Body of pancreas (tissue), 4 donors: ENCODE results near the gene BEX4.

Experiments used
- POLR2A ChIP-seq, 3 donors: fragments of 450-650 bp; IDR thresholded peaks; one replicate each; pipeline ENCODE4 v1.6.1; 2016; ENCODE audit warnings: antibody characterized with exemption in 3 of 3, mild to moderate bottlenecking in 2 of 3
- TF ChIP-seq, protein P1 (sequence below), 7 experiments: fragments of 450-650 bp in 4 of 7; fragments of 200-600 bp in 3 of 7; sonication (generic) in 3 of 7; IDR thresholded peaks; one replicate each; pipeline ENCODE4 v1.5.1; 2016 to 2019; ENCODE audit warnings: antibody characterized with exemption in 7 of 7

- TF ChIP-seq POLR2A (IDR thresholded peaks at IDR 0.05): peak; percentile 74 to 91 (median 87)
- TF ChIP-seq, protein P1, sequence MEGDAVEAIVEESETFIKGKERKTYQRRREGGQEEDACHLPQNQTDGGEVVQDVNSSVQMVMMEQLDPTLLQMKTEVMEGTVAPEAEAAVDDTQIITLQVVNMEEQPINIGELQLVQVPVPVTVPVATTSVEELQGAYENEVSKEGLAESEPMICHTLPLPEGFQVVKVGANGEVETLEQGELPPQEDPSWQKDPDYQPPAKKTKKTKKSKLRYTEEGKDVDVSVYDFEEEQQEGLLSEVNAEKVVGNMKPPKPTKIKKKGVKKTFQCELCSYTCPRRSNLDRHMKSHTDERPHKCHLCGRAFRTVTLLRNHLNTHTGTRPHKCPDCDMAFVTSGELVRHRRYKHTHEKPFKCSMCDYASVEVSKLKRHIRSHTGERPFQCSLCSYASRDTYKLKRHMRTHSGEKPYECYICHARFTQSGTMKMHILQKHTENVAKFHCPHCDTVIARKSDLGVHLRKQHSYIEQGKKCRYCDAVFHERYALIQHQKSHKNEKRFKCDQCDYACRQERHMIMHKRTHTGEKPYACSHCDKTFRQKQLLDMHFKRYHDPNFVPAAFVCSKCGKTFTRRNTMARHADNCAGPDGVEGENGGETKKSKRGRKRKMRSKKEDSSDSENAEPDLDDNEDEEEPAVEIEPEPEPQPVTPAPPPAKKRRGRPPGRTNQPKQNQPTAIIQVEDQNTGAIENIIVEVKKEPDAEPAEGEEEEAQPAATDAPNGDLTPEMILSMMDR (IDR thresholded peaks at IDR 0.05): no peak
These were observed at the start of gene BEX4 for GRCh38 chrX:103214870-103215424.
